ACHN (cell line): Measurements from ENCODE around the gene TRIM46.

ENCODE experiments used
- DNase-seq: peaks from one replicate; pipeline ENCODE4 v3.0.0-alpha.2; 2015
- in situ Hi-C: cut with HindIII; loops from 2 replicates; pipeline ENCODE4 v1.10.0; 2017; ENCODE audit warnings: low sequenced_read_pairs, low pct_ligation_motif_present, low pct_unique_long_range_greater_than_20kb

The TRIM46 gene

DNA sequence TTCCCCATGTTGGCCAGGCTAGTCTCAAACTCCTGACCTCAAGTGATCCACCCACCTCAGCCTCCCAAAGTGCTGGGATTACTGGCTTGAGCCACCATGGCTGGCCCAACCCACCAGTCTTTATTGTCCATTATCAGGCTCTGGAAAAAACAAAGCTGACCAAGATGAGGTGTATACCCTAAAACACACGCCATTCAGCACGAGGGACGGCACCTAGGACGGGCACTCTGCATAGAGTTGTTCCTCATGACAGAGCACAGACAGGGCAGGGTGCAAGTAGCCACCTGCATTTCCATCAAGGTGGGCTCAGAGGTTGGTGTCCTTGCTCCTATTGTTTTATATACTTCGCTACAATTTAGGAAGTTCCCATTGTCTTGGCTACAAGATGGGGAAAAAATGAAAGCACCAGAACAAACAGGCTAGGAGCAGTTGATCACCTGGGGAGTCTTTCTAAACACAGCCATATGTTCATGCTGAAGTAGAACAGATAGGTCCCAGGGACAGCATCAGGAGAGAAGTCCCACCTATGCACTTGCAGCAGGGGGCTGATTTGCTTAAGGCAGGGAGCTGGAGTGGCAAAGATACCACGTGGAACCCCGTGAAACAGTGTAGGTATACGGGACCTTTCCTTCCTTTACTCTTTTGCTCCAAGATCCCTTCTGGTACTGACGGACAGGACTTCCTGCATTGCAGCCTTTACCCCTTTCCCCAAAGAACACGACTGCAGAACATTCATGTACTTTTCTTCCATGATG is 5.0 kb upstream of the TRIM46 start:
- in situ Hi-C loops: no loop called here
- DNase-seq: no peak

DNA sequence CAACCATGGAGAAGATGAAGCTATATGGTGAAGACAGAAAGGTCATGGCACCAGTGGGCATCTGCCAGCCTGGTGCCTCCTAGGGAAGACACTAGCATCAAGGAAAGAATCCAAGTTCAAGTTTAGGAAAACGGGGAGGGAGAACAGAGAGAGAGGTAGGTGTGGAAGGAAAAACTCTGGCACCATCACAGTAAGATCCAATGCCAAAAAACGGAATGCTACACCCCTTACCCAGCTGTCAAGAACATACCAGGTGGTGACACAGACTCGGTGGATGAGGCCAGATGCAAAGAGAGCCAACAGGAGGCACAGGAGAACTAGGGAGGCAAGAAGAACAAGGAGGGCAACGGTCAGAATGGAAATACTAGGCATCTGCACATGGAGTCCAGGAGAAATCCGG is 4.1 kb upstream of the TRIM46 start:
- in situ Hi-C loops: no loop called here
- DNase-seq: no peak

DNA sequence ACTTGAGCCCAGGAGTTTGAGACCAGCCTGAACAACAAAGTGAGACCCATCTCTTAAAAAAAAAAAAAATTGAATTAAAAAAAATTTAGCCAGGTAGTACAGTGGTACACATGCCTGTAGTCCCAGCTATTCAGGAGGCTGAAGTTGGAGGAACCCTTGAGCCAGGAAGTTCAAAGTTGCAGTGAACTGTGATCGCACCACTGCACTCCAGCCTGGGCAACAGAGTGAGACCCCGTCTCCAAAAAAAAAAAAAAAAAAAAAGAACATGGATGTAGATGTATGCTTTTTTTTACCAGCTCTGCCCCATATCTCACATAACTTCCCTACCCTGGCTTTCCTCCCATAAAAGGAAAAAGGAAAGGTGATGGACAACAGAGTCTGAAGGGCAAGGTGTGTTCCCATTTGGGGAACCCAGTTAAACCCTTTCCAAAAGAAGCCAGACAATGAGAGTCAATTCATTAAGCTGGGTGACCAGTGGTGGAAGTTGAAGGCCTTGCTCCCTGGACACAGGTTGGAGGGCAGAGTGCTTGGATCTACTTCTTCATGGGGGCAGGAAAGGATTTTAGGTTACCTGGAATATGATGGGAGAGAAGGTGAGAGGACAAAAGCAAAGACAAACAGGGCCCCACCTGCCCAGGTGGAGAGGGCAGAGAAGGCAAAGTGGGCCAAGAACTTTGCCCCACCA is 3.4 kb upstream of the TRIM46 start:
- in situ Hi-C loops: no loop called here
- DNase-seq: no peak

DNA sequence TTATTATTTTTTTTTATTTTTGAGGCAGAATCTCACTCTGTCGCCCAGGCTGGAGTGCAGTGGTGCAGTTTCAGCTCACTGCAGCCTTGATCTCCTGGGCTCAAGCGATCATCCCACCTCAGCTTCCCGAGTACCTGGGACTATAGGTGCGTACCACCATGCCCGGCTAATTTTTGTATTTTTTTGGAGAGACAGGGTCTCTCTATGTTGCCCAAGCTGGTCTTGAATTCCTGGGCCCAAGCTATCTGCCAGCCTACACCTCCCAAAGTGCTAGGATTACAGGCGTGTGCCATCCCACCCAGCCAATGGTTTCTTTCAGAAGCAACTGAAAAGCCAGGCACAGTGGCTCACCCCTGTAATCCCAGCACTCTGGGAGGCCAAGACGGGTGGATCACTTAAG is 2.8 kb upstream of the TRIM46 start:
- in situ Hi-C loops: no loop called here
- DNase-seq: no peak

DNA sequence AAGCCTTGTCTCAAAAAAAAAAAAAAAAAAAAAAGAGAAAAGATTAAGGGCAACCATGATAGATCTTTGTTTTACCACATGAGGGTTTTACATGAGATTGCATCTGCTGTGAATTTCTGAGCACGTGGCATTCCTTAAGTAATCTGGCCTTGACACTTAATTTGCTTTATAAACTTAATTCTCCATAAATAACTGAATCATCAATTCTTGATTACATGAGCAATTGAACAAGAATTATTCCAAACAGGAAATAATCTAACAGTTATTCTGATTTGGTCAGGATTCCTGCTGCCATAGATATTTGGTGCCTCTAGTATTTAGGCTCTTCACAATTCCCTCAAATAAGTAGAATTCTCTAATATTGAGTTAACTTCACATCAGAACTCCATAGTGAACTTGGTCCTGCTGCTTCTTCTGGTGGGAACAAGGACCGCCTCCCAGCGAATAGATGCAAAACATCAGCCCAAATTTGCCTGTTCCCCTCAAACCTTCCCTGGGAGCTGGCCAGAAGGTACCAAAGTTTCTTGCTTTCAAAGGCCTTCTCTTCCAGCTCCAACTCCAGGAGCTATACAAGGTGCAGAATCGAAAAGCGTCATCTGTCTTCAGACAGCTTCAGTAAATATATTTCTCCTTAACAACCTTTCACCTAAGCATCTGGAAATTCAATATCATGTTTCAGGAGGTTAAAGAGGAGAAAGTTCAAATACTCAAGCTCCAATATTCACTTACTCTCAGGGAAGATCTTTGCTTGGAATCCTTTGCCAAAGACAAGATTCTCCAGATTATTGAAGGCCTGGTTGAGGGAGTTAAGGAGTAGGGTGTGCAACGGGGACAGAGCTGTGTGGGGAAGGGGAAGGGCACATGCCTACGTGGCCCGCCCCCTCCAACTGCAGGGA is 1.6 kb upstream of the TRIM46 start:
- in situ Hi-C loops: no loop called here
- DNase-seq: no peak

DNA sequence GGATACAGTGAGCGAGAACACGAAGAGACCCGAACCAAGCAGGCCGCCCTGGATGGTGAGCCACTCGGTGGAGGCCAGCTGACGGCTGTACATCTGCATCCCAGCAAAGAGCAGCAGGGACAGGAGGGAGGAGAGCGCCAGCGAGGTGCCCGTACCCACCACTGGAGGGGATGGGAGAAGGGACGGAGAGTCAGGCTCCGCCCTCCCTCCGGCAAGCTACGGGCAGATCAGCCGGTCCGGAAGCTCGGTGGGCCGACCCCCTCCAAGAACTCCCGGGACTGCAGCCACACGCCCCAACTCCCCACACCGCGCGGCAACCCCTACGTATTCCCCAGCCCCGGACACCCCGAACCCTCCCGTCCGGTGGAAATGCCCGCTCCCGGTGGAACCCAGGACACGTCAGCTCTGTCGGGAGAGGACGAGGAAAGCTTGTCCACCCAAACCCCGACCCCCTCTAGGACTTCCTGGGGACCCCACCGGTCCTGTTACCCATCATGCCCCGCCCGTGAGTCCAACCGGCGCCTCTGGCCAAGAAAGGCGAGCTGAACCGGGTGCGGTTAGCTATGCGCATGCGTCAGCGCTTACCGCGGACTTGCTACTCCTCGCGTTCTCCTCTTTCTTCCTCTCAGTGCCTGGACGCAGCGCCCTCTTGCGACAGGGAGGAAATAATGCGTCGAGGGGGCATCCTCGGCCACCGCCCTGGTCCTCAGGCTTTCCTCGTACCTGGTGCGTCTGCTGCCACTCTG is 744 bp upstream of the TRIM46 start, which contains the start of gene KRTCAP2:
Gene KRTCAP2 (minus strand): TSS at position 573 of the 746 bp plus-strand sequence. CDS start 80 bp downstream, at position 493.
- peak; percentile 97 for DNase-seq
- in situ Hi-C loops: no loop called here

DNA sequence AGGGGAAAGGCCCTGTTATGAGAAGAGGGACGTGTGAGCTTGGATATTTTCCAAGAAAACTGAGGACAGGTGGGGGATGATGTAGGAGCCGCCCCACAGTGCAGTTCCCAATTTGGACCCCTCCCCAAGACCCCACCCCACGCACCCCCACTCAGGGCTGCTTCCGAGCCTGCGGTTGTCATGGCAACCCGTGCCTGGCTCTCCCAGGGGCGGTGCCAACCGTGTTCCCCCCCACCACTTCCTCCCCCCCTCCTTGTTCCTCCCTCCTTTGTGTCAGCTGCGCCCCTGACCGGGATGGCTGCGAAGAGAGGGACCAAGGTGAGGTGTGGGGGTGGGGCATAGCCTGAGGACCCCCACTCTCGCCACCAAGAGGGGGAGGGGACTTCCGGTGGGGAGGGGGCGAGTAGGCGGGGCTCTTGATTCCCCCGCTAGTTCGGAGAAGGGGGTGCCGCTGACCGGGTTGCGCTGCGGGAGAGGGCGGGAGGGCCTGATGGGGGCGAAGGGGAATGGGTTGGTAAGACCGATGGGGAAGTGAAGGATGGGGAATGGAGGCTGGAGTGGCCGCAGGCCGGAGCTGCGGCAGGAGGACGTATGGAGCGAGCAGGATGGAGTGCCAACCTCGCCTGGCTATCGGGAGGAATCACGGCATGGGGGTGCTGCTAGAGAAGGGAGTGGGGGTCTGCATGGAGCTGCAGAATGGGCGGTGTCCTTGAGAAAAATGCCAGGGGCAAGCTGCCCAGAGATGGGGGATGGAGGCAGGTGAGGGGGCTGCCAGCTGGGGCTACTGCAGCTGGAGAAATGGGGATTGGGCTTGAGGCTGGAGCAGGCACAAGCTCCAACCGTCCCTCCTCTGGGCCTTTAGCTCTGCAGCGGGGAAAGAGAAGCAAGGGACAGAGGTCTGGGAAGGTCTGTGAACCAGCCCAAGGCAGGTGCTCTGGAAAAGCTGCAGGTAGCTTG is 953 bp downstream of the TRIM46 start:
- no peak for DNase-seq
- in situ Hi-C loops: no loop called here

DNA sequence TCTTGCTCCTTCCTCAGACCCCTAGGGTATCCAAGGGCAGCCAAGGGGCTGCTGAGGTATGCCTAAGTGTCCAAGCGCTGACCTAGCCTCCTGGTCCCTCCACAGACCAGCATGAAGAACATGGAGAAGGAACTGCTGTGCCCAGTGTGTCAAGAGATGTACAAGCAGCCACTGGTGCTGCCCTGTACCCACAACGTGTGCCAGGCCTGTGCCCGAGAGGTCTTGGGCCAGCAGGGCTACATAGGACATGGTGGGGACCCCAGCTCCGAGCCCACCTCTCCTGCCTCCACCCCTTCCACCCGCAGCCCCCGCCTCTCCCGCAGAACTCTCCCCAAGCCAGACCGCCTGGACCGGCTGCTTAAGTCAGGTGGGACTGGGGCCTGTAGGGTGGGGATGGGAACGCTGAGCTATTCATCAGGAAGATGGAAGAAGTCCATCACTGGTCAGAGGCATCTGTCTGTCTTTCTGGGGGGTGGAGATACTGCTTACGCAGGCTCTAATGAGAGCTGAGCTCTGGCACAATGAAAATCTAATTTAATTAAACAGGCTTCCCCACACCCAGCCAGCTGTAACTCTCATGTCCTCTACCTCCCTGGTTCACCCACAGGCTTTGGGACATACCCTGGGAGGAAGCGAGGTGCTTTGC is 1.8 kb downstream of the TRIM46 start:
- no peak for DNase-seq
- in situ Hi-C loops: no loop called here

DNA sequence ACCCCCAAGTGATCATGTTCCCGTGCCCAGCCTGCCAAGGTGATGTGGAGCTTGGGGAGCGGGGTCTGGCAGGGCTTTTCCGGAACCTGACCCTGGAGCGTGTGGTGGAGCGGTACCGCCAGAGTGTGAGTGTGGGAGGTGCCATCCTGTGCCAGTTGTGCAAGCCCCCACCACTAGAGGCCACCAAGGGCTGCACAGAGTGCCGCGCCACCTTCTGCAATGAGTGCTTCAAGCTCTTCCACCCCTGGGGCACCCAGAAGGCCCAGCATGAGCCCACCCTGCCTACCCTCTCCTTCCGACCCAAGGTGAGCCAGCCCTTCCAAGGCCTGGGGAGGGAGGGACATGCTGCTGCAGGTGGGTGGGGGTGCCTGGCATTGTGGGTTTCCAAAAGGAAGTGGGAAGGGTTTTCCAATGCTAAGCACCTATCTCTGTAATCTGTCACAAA is 2.3 kb downstream of the TRIM46 start:
- DNase-seq: peak; percentile 26
- in situ Hi-C loops: no loop called here

DNA sequence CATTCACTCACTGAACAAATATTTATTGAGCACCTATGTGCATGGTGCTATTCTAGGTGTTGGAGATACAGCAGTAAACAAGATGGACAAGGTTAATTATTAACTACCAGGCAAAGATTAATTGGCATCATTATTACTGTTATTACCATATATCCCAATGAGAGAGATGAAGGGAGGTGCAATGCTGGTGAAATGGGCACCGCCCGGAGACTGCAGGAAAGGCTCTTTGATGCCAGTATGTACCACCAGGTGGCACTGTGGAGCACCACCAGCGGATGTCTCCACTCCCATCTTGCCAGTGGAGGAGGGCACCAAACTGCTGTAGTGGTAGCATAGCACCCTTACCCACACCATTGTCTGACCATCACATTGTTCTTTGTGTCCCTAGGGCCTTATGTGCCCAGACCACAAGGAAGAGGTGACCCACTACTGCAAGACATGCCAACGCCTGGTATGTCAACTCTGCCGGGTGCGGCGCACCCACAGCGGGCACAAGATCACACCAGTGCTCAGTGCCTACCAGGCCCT is 3.0 kb downstream of the TRIM46 start:
- in situ Hi-C loops: no loop called here

DNA sequence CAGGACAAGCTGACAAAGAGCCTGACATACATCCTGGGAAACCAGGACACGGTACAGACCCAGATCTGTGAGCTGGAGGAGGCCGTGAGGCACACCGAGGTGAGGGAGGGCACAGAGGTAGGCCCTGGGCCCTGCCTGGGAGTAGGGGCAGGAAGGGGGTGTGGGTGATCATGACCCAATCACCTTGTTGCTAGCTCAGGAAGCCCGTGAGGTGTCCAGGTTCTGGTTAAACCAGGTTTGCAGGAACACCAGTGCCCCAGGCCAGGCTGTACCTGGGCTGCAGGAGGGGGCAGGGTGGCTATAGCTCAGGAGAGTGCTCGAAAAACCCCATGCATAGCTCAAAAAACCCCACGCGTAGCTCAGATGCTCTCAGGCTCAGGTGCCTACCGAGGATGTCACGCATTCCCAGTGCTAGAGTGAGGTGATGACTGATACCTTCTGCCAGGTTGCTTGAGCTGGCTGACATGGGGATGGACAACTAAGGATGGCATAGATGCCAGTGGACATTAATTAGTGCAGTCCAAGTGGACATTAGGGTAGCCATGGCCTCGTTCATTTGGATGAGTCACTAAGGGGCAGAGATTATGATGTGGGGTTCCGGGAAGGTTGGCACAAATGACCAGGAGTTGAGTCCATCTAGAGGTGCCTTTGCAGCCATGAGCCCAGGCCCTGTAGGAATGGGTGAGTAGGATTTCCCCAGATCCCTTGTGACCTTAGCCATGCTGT is 3.7 kb downstream of the TRIM46 start:
- in situ Hi-C loops: no loop called here
- no peak for DNase-seq

More for the DNA sequence above, 3.0 kb downstream of the TRIM46 start:
- DNase-seq: peak; percentile 82

DNA sequence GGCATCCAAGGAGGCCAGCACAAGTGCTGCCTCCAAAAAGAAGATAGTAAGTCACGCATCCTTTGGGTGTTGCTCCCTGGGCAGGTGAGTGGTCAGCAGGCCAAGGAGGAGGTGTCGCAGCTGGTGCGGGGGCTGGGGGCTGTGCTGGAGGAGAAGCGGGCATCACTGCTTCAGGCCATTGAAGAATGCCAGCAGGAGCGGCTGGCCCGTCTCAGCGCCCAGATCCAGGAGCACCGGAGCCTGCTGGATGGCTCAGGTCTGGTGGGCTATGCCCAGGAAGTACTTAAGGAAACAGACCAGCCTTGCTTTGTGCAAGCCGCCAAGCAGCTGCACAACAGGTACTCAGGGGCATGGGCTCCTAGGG is 4.3 kb downstream of the TRIM46 start:
- in situ Hi-C loops: no loop called here
- DNase-seq: no peak

DNA sequence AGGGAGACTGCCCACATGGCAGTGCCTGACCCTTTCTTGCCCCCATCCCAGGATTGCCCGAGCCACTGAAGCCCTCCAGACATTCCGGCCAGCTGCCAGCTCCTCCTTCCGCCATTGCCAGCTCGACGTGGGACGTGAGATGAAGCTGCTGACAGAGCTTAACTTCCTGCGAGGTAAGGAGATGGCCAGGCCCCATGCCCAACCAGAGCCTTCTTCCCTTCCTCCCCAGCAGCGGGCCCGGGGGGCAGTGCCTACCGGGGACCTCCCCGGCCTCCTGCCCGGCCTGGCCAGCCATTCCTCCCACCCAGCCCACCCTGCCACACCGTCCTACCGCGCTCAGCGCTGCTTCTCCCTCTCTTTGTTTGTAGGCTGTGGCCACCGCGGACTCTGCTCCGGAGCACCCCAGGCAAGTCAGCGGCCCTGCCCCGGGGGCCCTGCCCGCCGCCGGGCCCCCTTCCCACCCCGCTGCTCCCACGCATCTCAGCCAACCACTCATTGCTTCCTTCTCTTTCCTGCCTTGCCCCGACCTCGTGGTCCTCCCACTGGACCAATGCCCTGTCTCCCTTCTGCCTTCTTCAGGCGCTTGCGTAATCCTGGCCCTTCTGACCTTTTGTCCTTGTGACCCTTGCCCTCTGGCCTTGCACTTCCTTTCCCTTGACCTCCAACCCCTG is 4.9 kb downstream of the TRIM46 start:
- no peak for DNase-seq
- in situ Hi-C loops: no loop called here

DNA sequence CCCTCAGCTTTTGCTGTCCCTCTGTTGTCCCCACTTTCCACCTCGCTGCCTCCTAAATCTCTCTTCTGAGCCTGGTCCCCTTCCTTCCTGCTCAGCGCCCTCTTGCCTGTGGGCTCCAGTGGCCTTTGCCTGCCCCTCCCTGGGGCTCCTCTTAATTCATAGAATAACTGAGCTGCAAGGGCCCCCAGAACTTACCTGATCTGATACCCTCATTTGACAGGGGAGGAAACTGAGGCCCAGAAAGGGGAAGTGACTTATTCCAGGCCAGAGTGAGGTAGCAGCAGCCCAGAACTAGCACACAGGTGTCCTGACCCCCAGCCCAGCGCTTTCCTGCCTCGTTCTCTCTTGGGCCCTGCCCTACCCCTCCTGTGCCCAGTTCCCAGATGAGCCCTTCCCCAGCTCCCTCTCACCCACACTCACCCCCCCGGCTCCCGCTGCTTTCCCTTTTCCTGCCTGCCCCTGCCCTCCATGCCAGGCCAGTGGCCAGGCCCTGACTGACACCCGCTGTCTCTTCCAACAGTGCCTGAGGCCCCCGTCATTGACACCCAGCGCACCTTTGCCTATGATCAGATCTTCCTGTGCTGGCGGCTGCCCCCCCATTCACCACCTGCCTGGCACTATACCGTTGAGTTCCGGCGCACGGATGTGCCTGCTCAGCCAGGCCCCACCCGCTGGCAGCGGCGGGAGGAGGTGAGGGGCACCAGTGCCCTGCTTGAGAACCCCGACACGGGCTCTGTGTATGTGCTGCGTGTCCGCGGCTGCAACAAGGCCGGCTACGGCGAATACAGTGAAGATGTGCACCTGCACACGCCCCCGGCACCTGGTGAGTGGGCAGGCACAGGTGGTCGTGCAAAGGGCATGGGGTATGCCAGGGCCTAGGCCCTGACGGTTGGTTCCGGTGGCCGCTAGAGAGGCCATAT is 5.7 kb downstream of the TRIM46 start:
- in situ Hi-C loops: no loop called here
- no peak for DNase-seq
